ENCODE data around the gene TMEM126B. TPM values are rescaled to one million over a fixed set of nuclear protein-coding genes. Genes with fewer than 3 reads are reported as not detected.

TMEM126B gene
- total and polyA plus RNA-seq, 10 of the 15 experiments (the other 5 are each of a cell fraction or from before 2014, with no cell fraction given) = 36.9 to 117 (median 70.3) TPM

DNA sequence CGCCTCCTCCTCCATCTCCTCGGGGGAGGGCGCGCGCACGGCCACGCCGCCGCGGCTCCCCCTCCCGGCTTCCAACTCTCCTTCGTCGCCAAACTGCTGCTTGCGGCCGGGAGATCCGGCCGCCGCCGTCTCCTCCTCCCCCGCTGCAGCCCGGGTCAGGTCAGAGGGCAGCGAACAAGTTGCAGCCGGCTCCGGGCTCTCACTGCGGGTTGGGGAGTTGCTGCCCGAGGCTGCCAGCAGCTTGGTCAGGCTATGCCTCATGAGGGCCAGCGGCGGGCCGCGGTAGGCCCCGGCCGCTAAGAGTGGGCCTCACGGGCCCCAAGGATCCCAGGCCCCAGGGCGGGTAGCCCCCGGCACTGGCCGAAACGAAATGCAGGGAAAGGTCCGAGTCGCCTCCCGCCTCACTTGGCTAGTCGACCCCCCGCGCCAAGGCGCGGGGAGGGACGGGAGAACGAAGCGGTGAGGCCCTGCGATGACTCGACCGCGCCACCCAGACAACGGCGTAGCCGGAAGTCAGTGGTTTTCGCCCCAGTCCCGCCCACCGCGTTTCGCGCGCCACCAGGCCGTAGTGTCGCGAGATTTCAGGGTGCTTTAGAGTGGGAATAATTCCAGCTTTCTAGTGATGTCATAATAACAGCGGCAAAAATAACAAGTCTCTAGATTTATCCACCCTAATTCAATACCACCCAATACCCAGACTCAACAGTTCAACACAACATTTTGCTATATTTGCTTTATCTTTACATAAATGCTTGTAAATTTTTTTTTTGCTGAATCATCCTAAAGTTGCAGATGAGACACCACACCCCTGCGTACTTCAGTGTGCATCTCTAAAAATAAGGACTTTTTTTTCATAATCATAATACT is 36.5 kb downstream of the TMEM126B start, which contains the start of gene CREBZF (continued):
- peak; percentile 71; the same call in 1 of the 2 replicates for TF ChIP-seq ZBTB40 (IDR thresholded peaks at IDR 0.05; ENCODE audit: borderline replicate concordance)
- peak; percentile 33; the same call in 1 of the 2 replicates for TF ChIP-seq TCF12 (IDR thresholded peaks at IDR 0.05; ENCODE audit: low read depth, low read length)
- TF ChIP-seq ZNF687 (IDR thresholded peaks at IDR 0.05) = peak; percentile 77
- no peak for TF ChIP-seq HDAC2 (IDR thresholded peaks at IDR 0.05)
- TF ChIP-seq MYC (IDR thresholded peaks at IDR 0.05; ENCODE audit: insufficient read depth, insufficient read length, insufficient replicate concordance, low read length, severe bottlenecking) = peak; percentile 57
- TF ChIP-seq JUND (IDR thresholded peaks at IDR 0.05; ENCODE audit: low read depth, low read length) = no peak
- TF ChIP-seq BCLAF1 (IDR thresholded peaks at IDR 0.05) = no peak
- no peak for TF ChIP-seq EGR1 (IDR thresholded peaks at IDR 0.05; ENCODE audit: borderline replicate concordance in 1 of 2, low read depth in 2 of 2, low read length in 2 of 2)
- TF ChIP-seq, protein P1, sequence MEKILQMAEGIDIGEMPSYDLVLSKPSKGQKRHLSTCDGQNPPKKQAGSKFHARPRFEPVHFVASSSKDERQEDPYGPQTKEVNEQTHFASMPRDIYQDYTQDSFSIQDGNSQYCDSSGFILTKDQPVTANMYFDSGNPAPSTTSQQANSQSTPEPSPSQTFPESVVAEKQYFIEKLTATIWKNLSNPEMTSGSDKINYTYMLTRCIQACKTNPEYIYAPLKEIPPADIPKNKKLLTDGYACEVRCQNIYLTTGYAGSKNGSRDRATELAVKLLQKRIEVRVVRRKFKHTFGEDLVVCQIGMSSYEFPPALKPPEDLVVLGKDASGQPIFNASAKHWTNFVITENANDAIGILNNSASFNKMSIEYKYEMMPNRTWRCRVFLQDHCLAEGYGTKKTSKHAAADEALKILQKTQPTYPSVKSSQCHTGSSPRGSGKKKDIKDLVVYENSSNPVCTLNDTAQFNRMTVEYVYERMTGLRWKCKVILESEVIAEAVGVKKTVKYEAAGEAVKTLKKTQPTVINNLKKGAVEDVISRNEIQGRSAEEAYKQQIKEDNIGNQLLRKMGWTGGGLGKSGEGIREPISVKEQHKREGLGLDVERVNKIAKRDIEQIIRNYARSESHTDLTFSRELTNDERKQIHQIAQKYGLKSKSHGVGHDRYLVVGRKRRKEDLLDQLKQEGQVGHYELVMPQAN (conservative IDR thresholded peaks at IDR 0.05) = peak; percentile 84; the same call in 1 of the 2 replicates
- peak; percentile 90 for TF ChIP-seq GATAD2B (conservative IDR thresholded peaks at IDR 0.05; ENCODE audit: low read depth)
- TF ChIP-seq FOXK2 (IDR thresholded peaks at IDR 0.05) = no peak

Data from GM12878 (cell line).